ENCODE results near the gene ANGPT4.
"Not testable (repeated sequence)": the region's sequence is repeated elsewhere in the genome, so short reads cannot be mapped to it uniquely, and the experiment has no call there.

ANGPT4 gene

DNA sequence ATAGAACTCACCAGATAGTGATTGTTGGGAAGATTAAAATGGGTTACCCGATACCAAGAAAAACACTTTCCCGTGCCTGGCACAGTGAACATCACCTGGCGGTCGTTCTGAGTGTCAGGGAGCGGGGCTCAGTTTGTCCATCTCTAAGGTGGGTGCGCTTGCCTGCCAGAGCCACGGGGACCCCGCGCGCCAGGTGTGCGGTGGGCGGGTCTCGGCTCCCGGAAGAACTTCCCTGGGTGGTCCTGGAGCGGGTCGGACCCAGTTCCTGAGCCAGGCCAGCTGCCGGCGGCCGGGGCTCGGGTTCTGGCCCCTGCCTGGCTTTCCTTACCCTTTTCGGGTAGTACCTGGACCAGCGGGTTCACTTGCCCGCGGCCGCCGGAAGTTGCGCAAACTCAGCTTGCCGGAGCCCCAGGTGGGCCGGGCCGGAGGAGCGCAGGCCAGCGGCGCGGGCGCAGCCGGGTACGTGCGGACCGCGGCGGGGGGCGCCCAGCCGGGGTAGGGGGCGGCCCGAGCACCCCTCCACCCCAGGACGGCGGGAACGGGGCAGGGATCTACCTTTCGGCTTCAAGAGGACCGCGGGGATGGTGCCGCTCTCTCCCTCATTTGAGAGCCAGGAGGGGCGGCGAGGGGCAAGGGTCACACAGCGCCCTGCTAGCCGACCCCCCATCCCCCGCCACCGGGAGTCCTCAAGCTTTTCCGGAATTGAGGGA, 75.1 kb downstream of the ANGPT4 start:
- no peak for DNase-seq

DNA sequence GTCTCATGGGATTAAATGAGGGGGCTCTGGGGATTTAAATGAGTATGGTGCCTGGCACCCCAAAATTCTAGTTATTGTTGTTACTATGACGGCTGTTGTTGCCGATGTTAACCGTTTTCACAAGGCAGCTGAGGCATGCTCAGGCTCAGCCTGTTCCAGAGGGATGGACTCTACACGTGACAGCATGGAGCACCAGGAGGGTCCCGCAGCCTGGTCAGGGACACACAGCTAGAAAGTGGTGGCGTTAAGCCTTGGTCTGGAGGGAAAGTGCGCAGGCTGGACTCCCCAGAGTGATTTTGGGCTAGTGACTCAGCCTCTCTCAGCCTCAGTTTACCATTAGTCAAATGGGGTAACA, 75.7 kb downstream of the ANGPT4 start:
- no peak for DNase-seq

DNA sequence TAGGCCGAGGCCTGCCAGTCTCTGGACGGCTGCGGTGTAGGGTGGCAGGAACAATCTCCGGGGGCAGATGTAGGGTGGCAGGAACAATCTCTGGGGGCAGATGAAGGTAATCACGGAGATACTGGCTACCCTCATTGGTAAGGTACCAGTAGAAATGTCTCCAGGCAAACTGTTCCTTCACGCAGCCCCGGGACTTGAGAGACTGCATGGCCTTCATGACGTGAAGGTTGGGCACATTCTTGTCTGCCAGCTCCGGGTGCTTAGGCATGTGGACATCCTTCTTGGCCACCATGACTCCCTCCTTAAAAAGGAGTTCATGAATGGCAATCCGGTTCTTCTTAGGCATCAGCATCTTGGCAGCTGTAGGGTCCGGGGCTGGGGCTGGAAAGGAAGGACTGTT, 76.5 kb downstream of the ANGPT4 start:
- no peak for DNase-seq

DNA sequence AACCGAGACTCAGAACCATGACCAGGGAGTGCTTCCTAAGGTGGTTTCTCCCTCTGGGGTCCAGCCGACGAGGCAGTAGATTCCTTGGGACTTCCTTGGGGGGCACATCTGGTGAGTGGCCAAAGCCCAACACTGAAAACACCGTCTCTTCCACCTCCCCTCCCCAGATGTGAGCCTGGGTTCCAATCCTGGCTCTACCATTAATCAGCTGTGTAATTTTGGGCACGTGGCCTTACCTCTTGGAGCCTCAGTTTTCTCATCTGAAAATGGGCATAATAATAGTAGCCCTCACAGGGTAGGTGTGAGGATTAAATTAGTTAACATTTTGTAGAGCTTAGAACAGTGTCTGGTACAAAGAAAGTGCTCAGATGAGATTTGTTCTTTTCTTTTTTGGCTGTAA, 77.1 kb downstream of the ANGPT4 start:
- DNase-seq = no peak

DNA sequence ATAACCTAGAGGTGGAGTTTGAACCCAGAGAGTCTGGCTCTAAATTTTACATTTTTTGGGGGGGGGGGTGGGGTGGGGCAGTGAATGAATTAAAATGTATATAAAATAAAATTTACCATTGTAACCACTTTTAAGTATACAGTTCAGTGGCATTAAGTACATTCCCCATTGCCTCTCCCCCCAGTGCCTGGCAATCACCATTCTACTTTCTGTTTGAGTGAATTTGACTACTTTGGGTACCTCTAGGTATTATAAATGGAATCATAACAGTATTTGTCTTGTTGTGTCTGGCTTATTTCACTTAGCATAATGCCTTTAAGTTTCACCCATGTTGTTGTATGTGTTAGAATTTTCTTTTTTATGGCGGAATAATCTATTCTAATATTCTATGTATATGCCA, 79.9 kb downstream of the ANGPT4 start:
- DNase-seq = no peak

DNA sequence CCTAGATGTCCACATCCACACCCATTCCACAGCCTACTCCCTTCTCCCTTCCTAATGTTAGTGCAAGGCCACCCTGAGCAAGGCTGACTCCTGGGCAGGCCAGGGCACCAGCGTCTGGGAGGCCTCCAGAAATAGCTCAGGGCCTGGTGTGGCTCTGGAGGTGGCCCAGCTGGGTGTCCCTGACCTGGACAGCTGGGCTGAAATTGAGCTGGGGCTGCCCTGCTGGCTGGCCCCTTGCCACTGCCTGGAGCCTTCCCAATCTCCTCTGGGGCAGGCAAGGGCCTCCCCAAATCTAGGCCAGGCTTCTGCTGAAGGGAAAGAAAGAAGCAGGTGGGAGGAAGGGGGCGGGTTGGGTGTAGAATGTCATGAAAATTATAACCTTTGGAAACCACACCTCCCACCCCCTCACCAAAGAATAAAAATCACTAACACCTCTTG, 80.5 kb downstream of the ANGPT4 start:
- no peak for DNase-seq

DNA sequence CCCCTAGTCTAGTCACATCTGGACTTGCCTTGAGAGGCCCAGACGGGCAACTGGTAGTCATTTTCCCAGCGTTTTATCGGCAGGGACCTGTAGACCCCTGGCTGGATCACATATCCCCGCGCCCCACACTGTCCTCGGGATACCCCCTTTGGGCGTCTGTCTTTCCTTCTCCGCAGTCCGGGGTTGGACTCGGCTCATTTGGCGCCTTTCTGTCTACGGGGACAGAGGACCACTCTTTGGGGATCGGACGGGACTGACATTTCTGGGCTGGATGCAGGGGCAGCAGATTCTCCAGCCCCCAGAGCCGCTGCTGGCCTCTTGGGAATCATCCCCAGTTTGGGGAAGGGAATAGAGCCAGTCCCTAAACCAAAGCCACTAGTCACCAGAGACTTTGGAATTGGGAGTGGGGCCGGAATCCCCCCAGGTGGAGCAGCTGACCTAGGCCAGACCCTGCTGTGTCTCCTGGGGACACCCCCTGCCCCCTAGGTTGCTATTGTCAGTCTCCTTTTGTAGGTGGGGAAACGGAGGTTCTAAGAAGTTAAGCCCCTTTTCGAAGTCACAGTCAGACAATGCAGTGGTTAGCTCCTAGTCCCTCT, 81.9 kb downstream of the ANGPT4 start:
- no peak for DNase-seq

DNA sequence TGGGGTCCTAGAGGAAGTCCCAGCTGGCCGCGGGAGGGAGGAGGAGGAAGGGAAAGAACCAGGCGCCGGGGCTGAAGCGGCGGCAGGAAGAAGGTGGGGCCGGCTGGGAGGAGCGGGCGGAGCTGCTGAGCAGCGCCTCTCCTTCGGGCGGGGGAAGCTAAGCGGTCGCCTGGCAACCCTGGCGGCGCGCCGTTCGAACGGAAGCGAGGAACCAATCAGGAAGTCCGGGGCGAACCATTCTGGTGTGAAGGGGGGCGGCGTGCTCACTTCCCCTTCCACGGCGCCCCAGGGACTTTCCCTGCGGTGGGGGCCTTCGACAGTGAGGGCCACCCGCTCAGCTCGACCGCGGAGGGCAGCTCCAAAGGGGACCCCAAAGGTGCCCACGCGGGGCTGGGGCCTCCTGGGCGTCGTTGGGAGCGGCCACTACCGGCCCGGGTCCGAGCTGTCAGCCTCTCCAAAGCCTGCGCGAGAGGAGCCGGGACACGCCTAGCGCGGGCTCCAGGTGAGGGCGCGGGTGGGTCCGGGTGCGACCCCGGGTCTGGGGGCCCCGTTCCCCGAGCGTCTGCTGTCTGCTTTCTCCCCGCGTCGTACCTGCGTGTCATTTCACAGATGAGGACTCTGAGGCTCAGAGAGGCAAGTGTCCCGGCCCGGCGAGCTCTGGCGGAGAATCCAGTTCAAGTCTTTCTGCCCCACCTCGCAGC, 82.5 kb downstream of the ANGPT4 start, which contains the start of gene FAM110A:
Gene FAM110A, plus strand, starts transcription at position 266 of the 701 bp plus-strand sequence. CDS start 11,090 bp downstream, outside the sequence.
- peak; percentile 90 for DNase-seq

DNA sequence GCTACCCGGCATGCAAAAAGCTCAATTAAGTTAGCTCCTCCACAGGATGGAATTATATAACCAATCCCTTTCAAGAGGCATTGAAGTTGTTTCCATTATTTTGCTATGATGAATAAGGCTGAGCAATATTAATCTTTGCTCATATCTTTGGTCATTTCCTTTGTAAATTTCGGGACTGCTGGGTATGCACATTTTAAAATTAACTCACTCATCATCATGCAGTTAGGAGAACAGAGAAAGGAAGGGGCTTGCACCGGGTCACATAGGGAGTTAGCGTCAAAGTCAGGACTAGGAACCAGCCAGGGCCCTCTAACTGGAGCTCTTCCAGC, 83.0 kb downstream of the ANGPT4 start:
- DNase-seq = no peak

DNA sequence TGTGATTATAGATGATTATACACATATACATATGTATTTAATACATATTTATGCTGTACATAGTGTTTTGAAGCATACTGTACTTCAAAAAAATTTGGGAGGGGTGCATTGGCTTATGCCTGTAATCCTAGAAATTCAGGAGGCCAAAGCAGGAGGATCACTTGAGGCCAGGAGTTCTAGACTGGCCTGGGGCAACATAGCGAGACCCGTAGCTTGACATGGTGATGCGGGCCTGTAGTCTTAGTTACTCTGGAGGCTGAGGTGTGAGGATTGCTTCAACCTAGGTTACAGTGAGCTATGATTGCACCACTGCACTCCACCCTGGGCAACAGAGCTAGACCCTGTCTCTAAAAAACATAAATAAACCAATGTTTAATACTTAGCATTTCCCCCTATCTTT, 84.2 kb downstream of the ANGPT4 start:
- DNase-seq = no peak

DNA sequence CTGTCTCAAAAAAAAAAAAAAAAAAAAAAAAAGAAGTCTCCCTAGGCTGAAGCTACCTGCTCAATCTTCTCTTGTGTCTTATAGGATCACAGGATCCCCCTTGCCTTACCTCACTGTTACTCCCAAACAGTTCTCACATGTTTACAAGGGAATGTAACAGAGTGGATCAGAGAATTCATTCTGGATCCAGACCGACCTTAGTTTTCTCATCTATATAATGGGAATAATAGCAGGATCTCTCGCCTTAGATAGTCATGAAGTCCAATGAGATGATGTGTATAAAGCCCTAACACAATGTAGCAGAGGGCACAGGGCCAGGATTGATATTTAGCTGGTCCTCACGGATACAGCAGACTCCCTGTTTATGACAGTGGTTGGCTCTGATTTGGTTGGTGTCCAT, 84.9 kb downstream of the ANGPT4 start:
- no peak for DNase-seq

DNA sequence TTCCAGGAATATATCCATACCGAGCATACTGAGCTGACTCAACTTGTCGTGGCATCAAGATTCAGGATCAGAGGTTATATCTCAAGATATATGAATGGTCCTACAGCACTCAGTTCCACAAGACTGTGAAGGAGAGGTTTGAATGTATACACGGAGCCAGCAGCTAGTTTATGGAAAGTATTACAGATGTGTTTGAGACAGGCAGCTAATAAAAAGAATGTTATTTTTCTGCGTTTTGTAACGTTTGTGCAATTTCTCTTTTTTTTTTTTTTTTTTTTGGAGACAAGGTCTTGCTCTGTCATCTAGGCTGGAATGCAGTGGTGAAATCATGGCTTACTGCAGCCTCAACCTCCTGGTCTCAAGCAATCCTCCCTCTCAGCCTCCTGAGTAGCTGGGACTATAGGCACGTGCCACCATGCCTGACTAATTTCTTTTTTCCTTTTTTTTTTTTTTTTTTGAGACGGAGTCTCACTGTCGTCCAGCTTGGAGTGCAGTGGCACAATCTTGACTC, 86.1 kb downstream of the ANGPT4 start:
- no peak for DNase-seq

DNA sequence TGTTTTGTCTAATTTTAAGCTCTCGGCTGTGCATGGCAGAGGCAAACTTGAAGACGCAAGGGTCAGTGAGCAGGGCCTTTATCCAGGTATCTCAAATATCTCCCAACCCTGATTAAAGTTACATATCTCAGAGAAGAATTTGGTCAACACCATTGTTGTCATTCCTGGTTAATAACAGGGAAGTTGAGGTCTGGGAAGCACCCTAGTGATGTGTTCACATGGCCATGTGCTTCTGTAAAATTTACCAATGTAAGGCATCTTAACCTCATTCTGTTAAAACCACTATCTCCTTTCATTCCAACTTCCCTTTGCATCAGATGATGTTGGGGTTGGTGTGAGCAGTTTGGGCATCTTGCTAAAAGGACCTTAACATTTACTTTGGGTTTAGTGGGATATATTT, 86.6 kb downstream of the ANGPT4 start:
- DNase-seq = no peak

DNA sequence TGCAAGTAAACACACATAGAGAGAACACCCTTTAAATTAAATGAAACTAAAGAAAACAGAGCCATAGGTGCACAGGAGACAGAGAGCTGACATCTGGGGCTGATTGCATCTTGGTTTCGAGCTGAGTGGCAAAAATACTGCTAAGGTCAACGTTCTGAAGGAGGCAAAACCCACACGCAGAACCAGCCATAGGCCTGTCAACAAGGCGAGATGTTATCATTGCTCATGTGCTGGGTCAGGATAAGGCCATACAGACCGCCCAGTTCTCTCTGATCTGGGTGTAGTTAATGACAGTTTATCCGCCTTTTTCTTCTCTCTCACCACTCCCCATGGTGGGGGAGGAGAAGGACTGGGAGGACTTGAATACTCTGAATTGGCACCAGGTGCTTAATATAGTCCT, 87.1 kb downstream of the ANGPT4 start:
- no peak for DNase-seq

DNA sequence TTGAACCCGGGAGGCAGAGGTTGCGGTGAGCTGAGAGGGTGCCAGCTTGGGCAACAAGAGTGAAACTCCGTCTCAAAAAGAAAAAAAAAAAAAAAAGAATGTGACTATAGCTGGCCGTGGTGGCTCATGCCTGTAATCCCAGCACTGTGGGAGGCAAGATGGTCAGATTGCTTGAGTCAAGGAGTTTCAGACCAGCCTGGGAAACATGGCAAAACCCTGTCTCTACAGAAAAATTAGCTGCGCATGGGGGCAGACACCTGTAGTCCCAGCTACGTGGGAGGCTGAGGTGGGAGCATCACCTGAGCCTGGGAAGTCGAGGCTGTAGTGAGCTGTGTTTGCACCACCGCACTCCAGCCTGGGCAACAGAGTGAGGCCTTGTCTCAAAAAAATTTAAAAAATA, 88.2 kb downstream of the ANGPT4 start:
- DNase-seq = not testable (repeated sequence)

DNA sequence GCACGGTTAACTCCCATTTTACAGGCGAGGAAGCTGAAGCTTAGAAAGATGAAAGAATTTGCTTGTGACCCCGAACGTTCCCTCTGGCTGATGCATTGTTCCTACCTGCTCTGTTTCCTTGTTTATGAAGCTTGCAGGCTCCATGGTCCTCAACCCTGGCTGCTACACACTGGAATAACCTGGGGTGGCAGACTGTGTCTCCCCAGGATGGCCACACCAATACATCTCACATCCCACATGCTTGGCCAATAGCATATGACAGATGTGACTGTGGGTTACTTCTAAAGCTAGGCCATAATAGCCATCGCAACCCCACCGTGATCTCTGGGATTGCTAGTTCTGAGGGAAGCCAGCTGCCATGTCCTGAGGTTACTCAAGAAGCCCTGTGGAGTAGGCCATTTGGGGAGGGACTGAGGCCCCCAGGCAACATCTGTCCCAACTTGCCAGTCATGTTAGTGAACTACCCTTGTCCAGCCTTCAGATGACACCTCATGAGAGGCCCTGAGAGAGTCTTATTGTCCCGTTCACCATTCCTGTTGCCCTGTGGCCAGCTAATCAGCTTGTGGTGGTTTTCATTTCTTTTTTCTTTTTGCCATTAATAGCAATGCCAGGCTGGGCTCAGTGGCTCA, 89.3 kb downstream of the ANGPT4 start:
- DNase-seq = no peak

DNA sequence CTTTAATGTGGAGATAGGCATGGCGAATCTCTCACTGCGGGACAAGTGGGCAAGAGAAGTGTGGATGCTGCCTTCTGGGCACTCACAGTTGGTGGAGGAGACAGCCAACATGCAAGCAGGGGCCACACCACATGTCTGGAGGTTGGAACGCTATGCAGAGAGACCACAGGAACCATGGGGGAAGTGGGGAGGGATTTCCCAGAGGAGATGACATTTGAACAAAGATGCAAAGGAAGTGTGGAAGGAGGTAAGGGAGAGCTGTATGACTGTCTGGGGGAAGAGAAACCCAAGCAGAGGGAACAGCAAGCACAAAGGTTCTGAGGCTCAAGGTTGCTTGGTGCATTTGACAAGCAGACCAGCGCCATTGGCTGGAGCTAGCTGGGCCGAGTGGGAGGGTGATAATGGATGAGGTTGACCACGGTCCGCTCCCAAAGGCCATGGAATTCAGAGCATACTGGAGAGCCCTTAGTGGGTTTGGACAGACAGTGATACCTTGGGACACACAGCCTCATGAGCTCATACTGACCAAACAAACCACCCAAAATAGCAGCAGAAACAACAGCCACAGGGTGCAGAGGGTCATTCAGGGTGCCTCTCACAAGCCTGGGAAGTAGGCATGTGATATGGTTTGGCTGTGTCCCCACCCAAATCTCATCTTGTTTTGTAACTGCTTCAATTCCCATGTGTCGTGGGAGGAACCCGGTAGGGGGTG, 90.3 kb downstream of the ANGPT4 start:
- no peak for DNase-seq

DNA sequence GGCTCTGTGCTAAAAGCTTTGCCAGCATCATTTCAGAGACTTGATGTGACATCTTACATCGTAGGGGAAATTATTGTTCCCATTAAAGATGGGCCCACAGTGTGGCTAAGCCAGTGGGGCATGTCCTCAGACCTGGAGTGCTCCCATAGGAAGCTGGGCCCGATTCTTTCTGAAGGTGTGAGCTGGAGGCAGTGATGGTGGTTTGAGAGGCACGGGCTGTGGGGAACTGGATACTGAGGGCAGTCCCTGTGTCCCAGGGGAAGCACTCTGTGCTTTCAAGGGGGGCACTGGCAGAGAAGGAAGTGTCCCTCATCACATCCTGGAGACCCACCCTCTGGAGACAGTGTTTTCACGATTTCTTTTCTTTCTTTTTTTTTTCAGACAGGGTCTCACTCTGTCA, 91.2 kb downstream of the ANGPT4 start:
- no peak for DNase-seq

DNA sequence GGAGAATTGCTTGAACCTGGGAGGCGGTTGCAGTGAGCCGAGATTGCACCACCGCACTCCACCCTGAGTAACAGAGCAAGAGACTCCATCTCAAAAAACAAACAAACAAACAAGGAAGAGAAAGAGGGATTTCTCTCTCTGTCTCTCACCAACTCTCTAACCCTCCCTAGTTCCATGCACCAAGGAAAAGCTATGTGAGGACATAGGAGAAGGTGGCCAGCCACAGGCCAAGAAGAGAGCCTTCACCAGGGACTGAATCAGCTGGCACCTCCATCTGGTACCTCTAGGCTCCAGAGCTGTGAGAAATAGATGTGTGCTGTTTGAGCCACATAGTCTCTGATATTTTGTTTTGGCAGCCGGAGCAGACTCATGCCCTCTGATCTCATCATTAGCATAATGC, 91.6 kb downstream of the ANGPT4 start:
- DNase-seq = no peak

DNA sequence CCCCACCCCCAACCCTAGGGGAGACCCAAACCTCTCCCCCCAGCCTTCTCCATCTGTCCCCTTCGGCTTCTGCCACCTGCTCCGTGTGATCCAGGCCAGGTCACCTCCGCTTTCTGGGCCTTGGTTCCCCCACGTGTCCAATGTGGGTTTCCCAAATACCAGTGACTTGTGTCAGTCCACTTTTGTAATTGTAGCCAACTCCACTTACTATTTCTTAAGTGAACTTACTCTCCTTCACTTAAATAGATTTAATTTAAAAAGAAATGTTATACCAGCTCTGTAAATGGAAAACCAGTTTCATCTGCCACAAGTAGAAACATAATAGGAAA, 92.6 kb downstream of the ANGPT4 start:
- no peak for DNase-seq

DNA sequence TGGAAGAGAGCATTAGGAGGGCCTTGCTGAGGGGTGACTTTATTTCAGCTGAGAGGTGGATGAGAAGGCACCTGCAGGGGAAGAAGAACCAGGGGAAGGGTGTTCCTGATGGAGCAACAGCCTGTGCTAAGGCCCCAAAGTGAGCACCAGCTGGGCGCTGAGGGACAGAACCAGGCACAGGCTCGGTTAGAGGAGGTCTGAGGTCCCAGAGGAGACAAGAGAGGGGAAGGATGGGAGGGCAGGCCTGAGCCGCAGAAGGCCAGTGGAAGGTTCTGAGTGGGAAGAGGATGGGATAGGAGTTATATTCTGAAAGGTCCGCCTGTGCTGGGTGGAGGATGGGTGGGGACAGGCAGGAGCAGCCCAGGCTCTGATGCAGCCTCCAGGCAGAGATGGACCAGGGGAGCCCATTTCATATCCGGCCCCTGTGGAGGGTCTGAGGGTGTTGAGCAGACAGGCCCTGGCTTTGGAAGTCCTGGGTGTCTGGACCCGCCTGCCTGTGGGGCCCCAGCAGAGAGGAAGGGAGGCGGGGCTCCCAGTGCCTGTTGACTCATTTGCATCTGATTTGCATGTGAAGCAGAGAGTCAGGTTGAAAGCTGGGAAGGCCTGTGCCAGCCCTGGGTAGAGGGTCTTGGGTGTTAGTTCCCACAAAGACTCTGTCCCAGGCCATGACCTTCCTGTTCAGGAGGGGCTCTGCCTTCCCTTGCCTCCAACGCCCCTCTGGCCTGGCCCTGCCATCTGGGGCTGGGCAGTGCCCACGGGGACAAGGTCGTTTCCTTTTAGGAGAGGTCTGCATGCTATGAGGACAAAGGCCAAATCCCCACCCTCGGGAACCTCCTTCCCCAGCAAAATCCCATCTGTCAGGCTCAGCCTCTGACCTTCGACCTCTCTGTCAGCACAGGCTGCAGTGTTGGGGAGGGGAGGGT, 93.2 kb downstream of the ANGPT4 start:
- no peak for DNase-seq

DNA sequence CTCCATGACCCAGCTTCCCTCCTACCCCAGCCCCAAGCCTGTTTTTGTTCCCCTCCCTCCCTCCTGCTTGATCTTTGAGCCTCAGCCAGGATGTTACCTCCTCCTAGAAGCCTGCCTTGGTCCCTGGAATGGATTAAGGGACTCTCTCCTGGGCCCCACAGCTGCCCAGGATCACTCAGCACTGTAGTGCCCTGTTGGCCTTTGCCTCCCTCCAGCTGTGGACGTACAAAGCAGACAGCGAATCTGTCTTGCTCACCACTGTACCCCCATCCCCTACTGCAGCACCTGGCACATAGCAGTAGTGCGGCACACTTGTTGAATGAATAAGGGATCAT, 94.4 kb downstream of the ANGPT4 start:
- DNase-seq = no peak

All from NCI-H1105 treated with DMSO at 0.1 percent for 48 hours (cell line).